ENCODE data around the gene LPAR3.

LPAR3 gene

DNA sequence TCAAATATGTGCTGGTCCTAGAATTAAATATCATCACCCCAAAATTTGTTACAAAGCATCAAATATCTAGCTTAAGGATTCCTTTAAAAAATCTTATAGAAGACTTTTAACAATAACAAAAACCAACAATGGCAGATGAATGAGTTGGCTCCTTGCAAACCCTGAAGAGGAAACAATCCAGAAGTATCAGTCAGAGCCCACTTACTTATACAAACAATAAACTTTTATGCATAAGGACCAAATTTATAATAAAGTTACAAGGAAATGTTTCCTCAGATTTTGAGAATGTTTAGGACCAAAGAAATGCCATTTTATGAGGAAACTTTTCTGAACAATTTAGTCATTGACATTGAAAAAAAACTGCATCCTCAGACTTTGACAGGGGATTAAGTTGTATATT lies 52.7 kb downstream of the LPAR3 start:
- Histone ChIP-seq H4K20me1 (ENCODE audit: insufficient read depth) (no peaks in the 10 kb centered on the region), H3K4me2 (no peak overlapping the region), H3K36me3 (ENCODE audit: insufficient read depth) (no peaks in the 10 kb centered on the region), H3K27me3 (ENCODE audit: insufficient read depth, low read depth) (no peaks in the 10 kb centered on the region), H3K4me3 (IDR thresholded peaks at IDR 0.05; ENCODE audit: insufficient read depth, low read depth, low read length) (no peak overlapping the region), H3K9ac (no peak overlapping the region), H3K79me2 (ENCODE audit: insufficient read depth, low read depth) (no peaks in the 10 kb centered on the region), H3K27ac (no peak overlapping the region), H2AFZ (ENCODE audit: low read depth) (no peak overlapping the region), H3K4me1 (ENCODE audit: low read depth, poor library complexity, severe bottlenecking) (no peaks in the 10 kb centered on the region)
- TF ChIP-seq, protein P1, sequence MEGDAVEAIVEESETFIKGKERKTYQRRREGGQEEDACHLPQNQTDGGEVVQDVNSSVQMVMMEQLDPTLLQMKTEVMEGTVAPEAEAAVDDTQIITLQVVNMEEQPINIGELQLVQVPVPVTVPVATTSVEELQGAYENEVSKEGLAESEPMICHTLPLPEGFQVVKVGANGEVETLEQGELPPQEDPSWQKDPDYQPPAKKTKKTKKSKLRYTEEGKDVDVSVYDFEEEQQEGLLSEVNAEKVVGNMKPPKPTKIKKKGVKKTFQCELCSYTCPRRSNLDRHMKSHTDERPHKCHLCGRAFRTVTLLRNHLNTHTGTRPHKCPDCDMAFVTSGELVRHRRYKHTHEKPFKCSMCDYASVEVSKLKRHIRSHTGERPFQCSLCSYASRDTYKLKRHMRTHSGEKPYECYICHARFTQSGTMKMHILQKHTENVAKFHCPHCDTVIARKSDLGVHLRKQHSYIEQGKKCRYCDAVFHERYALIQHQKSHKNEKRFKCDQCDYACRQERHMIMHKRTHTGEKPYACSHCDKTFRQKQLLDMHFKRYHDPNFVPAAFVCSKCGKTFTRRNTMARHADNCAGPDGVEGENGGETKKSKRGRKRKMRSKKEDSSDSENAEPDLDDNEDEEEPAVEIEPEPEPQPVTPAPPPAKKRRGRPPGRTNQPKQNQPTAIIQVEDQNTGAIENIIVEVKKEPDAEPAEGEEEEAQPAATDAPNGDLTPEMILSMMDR (conservative IDR thresholded peaks at IDR 0.05; ENCODE audit: low read depth, low read length) = no peak

DNA sequence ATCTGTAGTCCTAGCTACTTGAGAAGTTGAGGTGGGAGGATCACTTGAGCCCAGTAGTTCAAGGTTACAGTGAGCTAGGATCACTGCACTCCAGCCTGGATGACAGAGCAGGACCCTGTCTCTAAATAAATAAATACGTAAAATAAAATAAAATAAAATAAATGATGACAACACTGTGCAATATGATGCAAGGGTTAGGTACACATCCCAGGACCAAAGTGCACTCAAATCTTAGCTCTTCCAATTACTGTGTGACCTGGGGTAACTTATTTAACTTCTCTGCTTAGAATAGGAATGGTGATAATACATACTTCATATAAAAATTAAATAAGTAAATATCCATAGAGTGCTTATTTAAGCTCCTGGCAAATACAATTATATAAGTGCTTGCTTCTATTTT lies 53.5 kb downstream of the LPAR3 start:
- Histone ChIP-seq H3K4me3 (IDR thresholded peaks at IDR 0.05; ENCODE audit: insufficient read depth, low read depth, low read length) (no peak overlapping the region), H3K27me3 (ENCODE audit: insufficient read depth, low read depth) (no peaks in the 10 kb centered on the region), H3K9ac (no peak overlapping the region), H3K27ac (no peak overlapping the region), H3K4me2 (no peak overlapping the region), H4K20me1 (ENCODE audit: insufficient read depth) (no peaks in the 10 kb centered on the region), H2AFZ (ENCODE audit: low read depth) (no peak overlapping the region), H3K79me2 (ENCODE audit: insufficient read depth, low read depth) (no peaks in the 10 kb centered on the region), H3K36me3 (ENCODE audit: insufficient read depth) (no peaks in the 10 kb centered on the region), H3K4me1 (ENCODE audit: low read depth, poor library complexity, severe bottlenecking) (no peaks in the 10 kb centered on the region)
- TF ChIP-seq, protein P1 (conservative IDR thresholded peaks at IDR 0.05; ENCODE audit: low read depth, low read length) = no peak

DNA sequence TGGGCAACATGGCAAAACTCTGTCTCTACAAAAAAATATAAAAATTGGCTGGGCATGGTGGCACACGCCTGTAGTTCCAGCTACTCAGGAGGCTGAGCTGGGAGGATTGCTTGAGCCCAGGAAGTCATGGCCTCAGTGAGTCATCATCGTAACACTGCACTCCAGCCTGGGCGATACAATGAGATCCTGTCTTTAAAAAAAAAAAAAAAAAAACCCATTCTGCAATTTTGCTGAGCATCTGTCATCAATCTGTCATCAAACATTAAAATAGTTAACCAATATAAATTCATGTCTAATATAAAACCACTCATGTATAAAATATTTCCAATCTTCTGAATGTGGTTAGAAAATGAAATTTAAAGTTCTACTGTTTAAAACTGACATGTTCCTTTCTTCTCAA lies 56.9 kb downstream of the LPAR3 start:
- H3K4me1 ChIP-seq (ENCODE audit: low read depth, poor library complexity, severe bottlenecking) = no peaks in the 10 kb centered on the region
- no peaks in the 10 kb centered on the region for H3K79me2 ChIP-seq (ENCODE audit: insufficient read depth, low read depth)
- no peak overlapping the region for H3K4me3 ChIP-seq (IDR thresholded peaks at IDR 0.05; ENCODE audit: insufficient read depth, low read depth, low read length)
- no peaks in the 10 kb centered on the region for H3K27me3 ChIP-seq (ENCODE audit: insufficient read depth, low read depth)
- no peak overlapping the region for H3K27ac ChIP-seq
- no peaks in the 10 kb centered on the region for H3K36me3 ChIP-seq (ENCODE audit: insufficient read depth)
- H4K20me1 ChIP-seq (ENCODE audit: insufficient read depth) = no peaks in the 10 kb centered on the region
- no peak overlapping the region for H3K9ac ChIP-seq
- H2AFZ ChIP-seq (ENCODE audit: low read depth) = no peak overlapping the region
- TF ChIP-seq, protein P1 (conservative IDR thresholded peaks at IDR 0.05; ENCODE audit: low read depth, low read length) = no peak
- H3K4me2 ChIP-seq = no peak overlapping the region

DNA sequence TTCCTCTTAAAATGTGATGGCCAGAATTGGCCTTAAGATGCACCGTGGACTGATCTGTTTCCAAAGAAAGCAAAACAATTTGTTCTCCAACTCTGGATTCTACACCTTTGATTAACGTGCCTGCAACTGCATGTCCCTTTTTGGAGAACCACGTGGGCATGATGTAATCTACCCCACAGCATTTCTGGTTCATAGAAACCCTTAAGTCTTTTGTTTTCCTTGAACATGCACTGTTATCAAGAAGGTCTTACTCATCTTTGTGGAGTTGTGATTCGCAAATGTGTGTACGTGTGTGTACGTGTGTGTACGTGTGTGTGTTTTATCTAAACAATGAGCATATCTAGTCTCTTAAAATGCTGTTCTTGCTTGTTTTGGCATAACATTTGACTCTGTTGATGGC lies 57.8 kb downstream of the LPAR3 start:
- Histone ChIP-seq H3K9ac (no peak overlapping the region), H3K79me2 (ENCODE audit: insufficient read depth, low read depth) (no peaks in the 10 kb centered on the region), H3K4me2 (no peak overlapping the region), H3K4me3 (IDR thresholded peaks at IDR 0.05; ENCODE audit: insufficient read depth, low read depth, low read length) (no peak overlapping the region), H3K27me3 (ENCODE audit: insufficient read depth, low read depth) (no peaks in the 10 kb centered on the region), H3K27ac (no peak overlapping the region), H4K20me1 (ENCODE audit: insufficient read depth) (no peaks in the 10 kb centered on the region), H2AFZ (ENCODE audit: low read depth) (no peak overlapping the region), H3K36me3 (ENCODE audit: insufficient read depth) (no peaks in the 10 kb centered on the region), H3K4me1 (ENCODE audit: low read depth, poor library complexity, severe bottlenecking) (no peaks in the 10 kb centered on the region)
- TF ChIP-seq, protein P1 (conservative IDR thresholded peaks at IDR 0.05; ENCODE audit: low read depth, low read length) = no peak

Data from KMS-11 (cell line).